SK-N-SH (cell line): ENCODE data around the gene CINP. TPM values are rescaled to one million over a fixed set of nuclear protein-coding genes. Genes with fewer than 3 reads are reported as not detected.

Experiments used
- CTCF ChIA-PET: fragments of 300-600, 350-600 bp; formaldehyde crosslinking; extraction: SDS; loops from one replicate; lab custom pipeline; 2021; lab: Yijun Ruan, JAX
- POLR2A ChIA-PET: fragments of 350-600 bp; sonication (Branson Sonifier 250); formaldehyde crosslinking; extraction: SDS; loops from one replicate; lab custom pipeline; 2020; ENCODE audit warnings: antibody characterized with exemption, inconsistent platforms; lab: Yijun Ruan, JAX
- DNase-seq: peaks from one replicate; pipeline ENCODE4 v3.0.0; 2012
- H2AFZ ChIP-seq: fragments of 200-600 bp; sonication (generic); 2 replicates; pipeline ENCODE4 v1.8.1; 2016; ENCODE audit warnings: antibody characterized with exemption, mild to moderate bottlenecking, low read depth
- H3F3A ChIP-seq: fragments of 200-600 bp; sonication (generic); replicated peaks from 2 replicates; pipeline ENCODE3; 2016; ENCODE audit warnings: antibody characterized with exemption, mild to moderate bottlenecking; ENCODE audit not compliant: insufficient read depth
- H3K27ac ChIP-seq, 2 experiments: fragments of 200-500 bp in 1 of 2; fragments of 200-600 bp in 1 of 2; sonication (Bioruptor generic) in 1 of 2; sonication (generic), shearing (Covaris generic) in 1 of 2; 2 replicates each; pipeline versions ENCODE4 v1.5.1 to v1.6.1; 2014 to 2016; ENCODE audit warnings: low read depth in 2 of 2, inconsistent platforms in 1 of 2, low read length in 1 of 2, mild to moderate bottlenecking in 1 of 2, mixed read lengths in 1 of 2
- H3K27me3 ChIP-seq: fragments of 200-600 bp; sonication (generic), shearing (Covaris generic); 2 replicates; pipeline ENCODE4 v1.6.1; 2016; ENCODE audit warnings: mixed run types; ENCODE audit not compliant: insufficient read depth
- H3K36me3 ChIP-seq, 2 experiments: fragments of 200-500 bp in 1 of 2; fragments of 200-600 bp in 1 of 2; sonication (Bioruptor generic) in 1 of 2; sonication (generic) in 1 of 2; replicated peaks in 1 of 2; 2 replicates each; pipeline versions ENCODE3 to v1.5.1; 2014 to 2016; ENCODE audit warnings: low read length in 1 of 2, mild to moderate bottlenecking in 1 of 2; ENCODE audit not compliant: insufficient read depth in 2 of 2, control insufficient read depth in 1 of 2
- H3K4me1 ChIP-seq, 2 experiments: fragments of 200-500 bp in 1 of 2; fragments of 200-600 bp in 1 of 2; sonication (Bioruptor generic) in 1 of 2; sonication (generic), shearing (Covaris generic) in 1 of 2; 2 replicates each; pipeline versions ENCODE4 v1.5.1 to v1.6.1; 2014 to 2016; ENCODE audit warnings: low read depth in 1 of 2, low read length in 1 of 2, mixed run types in 1 of 2; ENCODE audit not compliant: insufficient read depth in 2 of 2, control insufficient read depth in 1 of 2
- H3K4me2 ChIP-seq: fragments of 200-600 bp; sonication (generic), shearing (Covaris generic); 2 replicates; pipeline ENCODE4 v1.6.1; 2017; ENCODE audit warnings: mixed run types
- H3K4me3 ChIP-seq, 2 experiments: fragments of 200-500 bp in 1 of 2; fragments of 200-600 bp in 1 of 2; sonication (Bioruptor generic) in 1 of 2; sonication (generic), shearing (Covaris generic) in 1 of 2; 2 replicates each; pipeline versions ENCODE4 v1.5.1 to v1.8.1; 2014 to 2016; ENCODE audit warnings: low read depth in 2 of 2, inconsistent platforms in 1 of 2, low read length in 1 of 2, mild to moderate bottlenecking in 1 of 2, mixed read lengths in 1 of 2, moderate library complexity in 1 of 2
- H3K79me2 ChIP-seq: fragments of 200-600 bp; sonication (generic); 2 replicates; pipeline ENCODE4 v1.8.1; 2017; ENCODE audit warnings: mild to moderate bottlenecking; ENCODE audit not compliant: insufficient read depth
- H3K9ac ChIP-seq: fragments of 200-600 bp; sonication (generic); 2 replicates; pipeline ENCODE4 v1.6.1; 2017; ENCODE audit warnings: mixed run types
- H3K9me2 ChIP-seq: fragments of 200-600 bp; sonication (generic); 2 replicates; pipeline ENCODE4 v1.6.1; 2017; ENCODE audit warnings: mixed run types
- H3K9me3 ChIP-seq: fragments of 200-600 bp; sonication (generic); 2 replicates; pipeline ENCODE4 v1.6.1; 2017; ENCODE audit warnings: mixed run types, mild to moderate bottlenecking, moderate library complexity
- H4K20me1 ChIP-seq: fragments of 200-600 bp; sonication (generic); 2 replicates; pipeline ENCODE4 v1.6.1; 2017; ENCODE audit warnings: mild to moderate bottlenecking, mixed run types; ENCODE audit not compliant: insufficient read depth
- CHD2 ChIP-seq: fragments of 150-350 bp; IDR thresholded peaks from 2 replicates; pipeline ENCODE4 v1.6.1; 2018; ENCODE audit warnings: low read length; ENCODE audit not compliant: partially characterized antibody
- EP300 ChIP-seq, 2 experiments: IDR thresholded peaks; 2 replicates each; pipeline versions ENCODE4 v1.4.0 to v1.6.1; 2012; ENCODE audit warnings: borderline replicate concordance in 1 of 2, low read depth in 1 of 2, low read length in 1 of 2
- FOSL2 ChIP-seq: IDR thresholded peaks from 2 replicates; pipeline ENCODE4 v1.4.0; 2012; ENCODE audit warnings: low read depth, mild to moderate bottlenecking, moderate library complexity, borderline replicate concordance
- FOXM1 ChIP-seq: IDR thresholded peaks from 2 replicates; pipeline ENCODE4 v1.4.0; 2012; ENCODE audit warnings: low read depth, mild to moderate bottlenecking
- GABPA ChIP-seq: IDR thresholded peaks from 2 replicates; pipeline ENCODE4 v1.4.0; 2012; ENCODE audit warnings: low read depth, mild to moderate bottlenecking
- GATA2 ChIP-seq: sonication (generic); formaldehyde crosslinking; IDR thresholded peaks from 2 replicates; pipeline ENCODE4 v1.5.0; 2020; ENCODE audit warnings: mild to moderate bottlenecking, missing genetic modification reagents
- JUND ChIP-seq: IDR thresholded peaks from 2 replicates; pipeline ENCODE4 v1.4.0; 2012
- MEF2A ChIP-seq: IDR thresholded peaks from 2 replicates; pipeline ENCODE4 v1.4.0; 2012; ENCODE audit warnings: low read depth, borderline replicate concordance
- NFIC ChIP-seq: IDR thresholded peaks from 2 replicates; pipeline ENCODE4 v1.4.0; 2012; ENCODE audit warnings: borderline replicate concordance
- NRF1 ChIP-seq: IDR thresholded peaks from 2 replicates; pipeline ENCODE4 v1.6.1; 2012; ENCODE audit warnings: low read depth, mild to moderate bottlenecking, low read length
- POLR2AphosphoS5 ChIP-seq: IDR thresholded peaks from 2 replicates; pipeline ENCODE4 v1.6.1; 2012; ENCODE audit warnings: low read depth, low read length
- SIN3A ChIP-seq: IDR thresholded peaks from 2 replicates; pipeline ENCODE4 v1.6.1; 2012; ENCODE audit warnings: low read depth, mild to moderate bottlenecking, low read length, moderate library complexity, borderline replicate concordance
- SMC3 ChIP-seq: IDR thresholded peaks from 2 replicates; pipeline ENCODE4 v1.6.1; 2012; ENCODE audit warnings: low read depth, low read length, improper control_type of control experiment
- TAF1 ChIP-seq: IDR thresholded peaks from 2 replicates; pipeline ENCODE4 v1.6.1; 2012; ENCODE audit warnings: low read depth, mild to moderate bottlenecking, low read length, moderate library complexity, borderline replicate concordance
- TEAD4 ChIP-seq: IDR thresholded peaks from 2 replicates; pipeline ENCODE4 v1.4.0; 2012; ENCODE audit warnings: mild to moderate bottlenecking, borderline replicate concordance; ENCODE audit not compliant: insufficient read depth
- polyA plus RNA-seq, 3 experiments: library from polyadenylated mRNA; depleted of rRNA; stranded (reverse); fragments of >200 nt; gene quantifications; 2 replicates each; pipeline ENCODE4 v1.2.3, GENCODE V29; 2012
- TF ChIP-seq, protein P1 (sequence below): IDR thresholded peaks from 2 replicates; pipeline ENCODE4 v1.4.0; 2012; ENCODE audit warnings: low read depth, borderline replicate concordance
- TF ChIP-seq, protein P2 (sequence below): fragments of 200-600 bp; sonication (generic); IDR thresholded peaks from 2 replicates; pipeline ENCODE4 v1.6.1; 2017; ENCODE audit warnings: antibody characterized with exemption, mild to moderate bottlenecking, moderate library complexity
- TF ChIP-seq, protein P3 (sequence below): IDR thresholded peaks from 2 replicates; pipeline ENCODE4 v1.4.0; 2012; ENCODE audit warnings: low read depth
- TF ChIP-seq, protein P4 (sequence below): IDR thresholded peaks from 2 replicates; pipeline ENCODE4 v1.6.1; 2012; ENCODE audit warnings: mild to moderate bottlenecking, low read depth, low read length, moderate library complexity

CINP gene
- polyA plus RNA-seq, 1 of the 3 experiments (the other 2 are of a cell fraction): 50.4 TPM

DNA sequence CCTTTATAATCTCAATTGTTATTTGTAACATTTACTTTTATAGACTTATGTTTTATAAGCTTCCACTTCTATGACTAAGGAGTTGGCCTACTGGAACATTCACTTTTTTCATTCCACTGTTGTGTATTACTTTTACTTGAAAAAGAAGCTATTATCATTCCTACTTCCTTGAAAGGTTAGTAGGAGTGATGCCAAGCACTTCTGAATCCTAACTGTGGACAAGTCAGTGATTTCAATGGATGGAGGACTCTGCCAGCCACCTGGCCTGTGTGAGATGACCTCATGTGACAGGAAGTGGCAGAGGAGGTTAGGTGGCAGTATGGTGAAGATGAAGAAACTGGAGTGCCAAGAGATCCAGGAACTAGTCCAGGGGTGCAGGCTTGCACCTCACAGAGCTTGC is 46.0 kb upstream of the CINP start:
- H3K79me2 ChIP-seq: no peaks in the 10 kb centered on the region
- CTCF ChIA-PET: interaction anchor here (0.9 kb wide), 1 partner anchor 29 kb away, joined by 4 read pairs; no protein-coding TSS in a partner anchor
- DNase-seq: no peak
- no peaks in the 10 kb centered on the region for H3K4me1 ChIP-seq
- H3K4me3 ChIP-seq: no peak overlapping the region
- H2AFZ ChIP-seq: no peak overlapping the region
- peaks cover 4 to 26% of the 10 kb centered on the region in 2 experiments for H3K36me3 ChIP-seq
- H4K20me1 ChIP-seq: no peaks in the 10 kb centered on the region
- no peaks in the 10 kb centered on the region for H3K9me2 ChIP-seq
- POLR2A ChIA-PET: no interaction called here
- 0 out of 2 replicates have a peak, but pooled peaks cover under 1% of the 10 kb centered on the region for H3K9me3 ChIP-seq
- H3F3A ChIP-seq: no peaks in the 10 kb centered on the region
- H3K4me2 ChIP-seq: no peak overlapping the region
- no peak overlapping the region for H3K27ac ChIP-seq
- no peak overlapping the region for H3K9ac ChIP-seq
- no peaks in the 10 kb centered on the region for H3K27me3 ChIP-seq
- TF ChIP-seq JUND: no peak
- TF ChIP-seq NRF1: no peak
- no peak for TF ChIP-seq TEAD4
- TF ChIP-seq MEF2A: no peak
- TF ChIP-seq SMC3: no peak
- TF ChIP-seq, protein P1, sequence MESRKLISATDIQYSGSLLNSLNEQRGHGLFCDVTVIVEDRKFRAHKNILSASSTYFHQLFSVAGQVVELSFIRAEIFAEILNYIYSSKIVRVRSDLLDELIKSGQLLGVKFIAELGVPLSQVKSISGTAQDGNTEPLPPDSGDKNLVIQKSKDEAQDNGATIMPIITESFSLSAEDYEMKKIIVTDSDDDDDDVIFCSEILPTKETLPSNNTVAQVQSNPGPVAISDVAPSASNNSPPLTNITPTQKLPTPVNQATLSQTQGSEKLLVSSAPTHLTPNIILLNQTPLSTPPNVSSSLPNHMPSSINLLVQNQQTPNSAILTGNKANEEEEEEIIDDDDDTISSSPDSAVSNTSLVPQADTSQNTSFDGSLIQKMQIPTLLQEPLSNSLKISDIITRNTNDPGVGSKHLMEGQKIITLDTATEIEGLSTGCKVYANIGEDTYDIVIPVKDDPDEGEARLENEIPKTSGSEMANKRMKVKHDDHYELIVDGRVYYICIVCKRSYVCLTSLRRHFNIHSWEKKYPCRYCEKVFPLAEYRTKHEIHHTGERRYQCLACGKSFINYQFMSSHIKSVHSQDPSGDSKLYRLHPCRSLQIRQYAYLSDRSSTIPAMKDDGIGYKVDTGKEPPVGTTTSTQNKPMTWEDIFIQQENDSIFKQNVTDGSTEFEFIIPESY: no peak
- TF ChIP-seq, protein P2, sequence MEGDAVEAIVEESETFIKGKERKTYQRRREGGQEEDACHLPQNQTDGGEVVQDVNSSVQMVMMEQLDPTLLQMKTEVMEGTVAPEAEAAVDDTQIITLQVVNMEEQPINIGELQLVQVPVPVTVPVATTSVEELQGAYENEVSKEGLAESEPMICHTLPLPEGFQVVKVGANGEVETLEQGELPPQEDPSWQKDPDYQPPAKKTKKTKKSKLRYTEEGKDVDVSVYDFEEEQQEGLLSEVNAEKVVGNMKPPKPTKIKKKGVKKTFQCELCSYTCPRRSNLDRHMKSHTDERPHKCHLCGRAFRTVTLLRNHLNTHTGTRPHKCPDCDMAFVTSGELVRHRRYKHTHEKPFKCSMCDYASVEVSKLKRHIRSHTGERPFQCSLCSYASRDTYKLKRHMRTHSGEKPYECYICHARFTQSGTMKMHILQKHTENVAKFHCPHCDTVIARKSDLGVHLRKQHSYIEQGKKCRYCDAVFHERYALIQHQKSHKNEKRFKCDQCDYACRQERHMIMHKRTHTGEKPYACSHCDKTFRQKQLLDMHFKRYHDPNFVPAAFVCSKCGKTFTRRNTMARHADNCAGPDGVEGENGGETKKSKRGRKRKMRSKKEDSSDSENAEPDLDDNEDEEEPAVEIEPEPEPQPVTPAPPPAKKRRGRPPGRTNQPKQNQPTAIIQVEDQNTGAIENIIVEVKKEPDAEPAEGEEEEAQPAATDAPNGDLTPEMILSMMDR: no peak
- TF ChIP-seq POLR2AphosphoS5: no peak
- no peak for TF ChIP-seq EP300 (IDR thresholded peaks at IDR 0.05; ENCODE audit: borderline replicate concordance in 1 of 2, low read depth in 1 of 2, low read length in 1 of 2)
- no peak for TF ChIP-seq NFIC
- TF ChIP-seq GATA2 (CRISPR knock-in tag): no peak
- TF ChIP-seq SIN3A: no peak
- TF ChIP-seq FOXM1: no peak
- TF ChIP-seq GABPA: no peak
- TF ChIP-seq, protein P3, sequence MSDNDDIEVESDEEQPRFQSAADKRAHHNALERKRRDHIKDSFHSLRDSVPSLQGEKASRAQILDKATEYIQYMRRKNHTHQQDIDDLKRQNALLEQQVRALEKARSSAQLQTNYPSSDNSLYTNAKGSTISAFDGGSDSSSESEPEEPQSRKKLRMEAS: no peak
- TF ChIP-seq, protein P4, sequence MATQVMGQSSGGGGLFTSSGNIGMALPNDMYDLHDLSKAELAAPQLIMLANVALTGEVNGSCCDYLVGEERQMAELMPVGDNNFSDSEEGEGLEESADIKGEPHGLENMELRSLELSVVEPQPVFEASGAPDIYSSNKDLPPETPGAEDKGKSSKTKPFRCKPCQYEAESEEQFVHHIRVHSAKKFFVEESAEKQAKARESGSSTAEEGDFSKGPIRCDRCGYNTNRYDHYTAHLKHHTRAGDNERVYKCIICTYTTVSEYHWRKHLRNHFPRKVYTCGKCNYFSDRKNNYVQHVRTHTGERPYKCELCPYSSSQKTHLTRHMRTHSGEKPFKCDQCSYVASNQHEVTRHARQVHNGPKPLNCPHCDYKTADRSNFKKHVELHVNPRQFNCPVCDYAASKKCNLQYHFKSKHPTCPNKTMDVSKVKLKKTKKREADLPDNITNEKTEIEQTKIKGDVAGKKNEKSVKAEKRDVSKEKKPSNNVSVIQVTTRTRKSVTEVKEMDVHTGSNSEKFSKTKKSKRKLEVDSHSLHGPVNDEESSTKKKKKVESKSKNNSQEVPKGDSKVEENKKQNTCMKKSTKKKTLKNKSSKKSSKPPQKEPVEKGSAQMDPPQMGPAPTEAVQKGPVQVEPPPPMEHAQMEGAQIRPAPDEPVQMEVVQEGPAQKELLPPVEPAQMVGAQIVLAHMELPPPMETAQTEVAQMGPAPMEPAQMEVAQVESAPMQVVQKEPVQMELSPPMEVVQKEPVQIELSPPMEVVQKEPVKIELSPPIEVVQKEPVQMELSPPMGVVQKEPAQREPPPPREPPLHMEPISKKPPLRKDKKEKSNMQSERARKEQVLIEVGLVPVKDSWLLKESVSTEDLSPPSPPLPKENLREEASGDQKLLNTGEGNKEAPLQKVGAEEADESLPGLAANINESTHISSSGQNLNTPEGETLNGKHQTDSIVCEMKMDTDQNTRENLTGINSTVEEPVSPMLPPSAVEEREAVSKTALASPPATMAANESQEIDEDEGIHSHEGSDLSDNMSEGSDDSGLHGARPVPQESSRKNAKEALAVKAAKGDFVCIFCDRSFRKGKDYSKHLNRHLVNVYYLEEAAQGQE: no peak
- TF ChIP-seq CHD2: no peak
- no peak for TF ChIP-seq TAF1
- no peak for TF ChIP-seq FOSL2
